GM12875 (cell line): Measurements from ENCODE around the gene USP31.

Experiments used
- H3K4me3 ChIP-seq: one replicate; pipeline ENCODE4 v1.5.1; 2011; ENCODE audit warnings: low read depth, low read length, control low read depth
- CTCF ChIP-seq: IDR thresholded peaks from 2 replicates; pipeline ENCODE4 v1.5.1; 2011; ENCODE audit warnings: low read depth, mild to moderate bottlenecking, control low read depth, inconsistent platforms, low read length, moderate library complexity, borderline replicate concordance; ENCODE audit not compliant: insufficient read depth

USP31 gene, protein sequence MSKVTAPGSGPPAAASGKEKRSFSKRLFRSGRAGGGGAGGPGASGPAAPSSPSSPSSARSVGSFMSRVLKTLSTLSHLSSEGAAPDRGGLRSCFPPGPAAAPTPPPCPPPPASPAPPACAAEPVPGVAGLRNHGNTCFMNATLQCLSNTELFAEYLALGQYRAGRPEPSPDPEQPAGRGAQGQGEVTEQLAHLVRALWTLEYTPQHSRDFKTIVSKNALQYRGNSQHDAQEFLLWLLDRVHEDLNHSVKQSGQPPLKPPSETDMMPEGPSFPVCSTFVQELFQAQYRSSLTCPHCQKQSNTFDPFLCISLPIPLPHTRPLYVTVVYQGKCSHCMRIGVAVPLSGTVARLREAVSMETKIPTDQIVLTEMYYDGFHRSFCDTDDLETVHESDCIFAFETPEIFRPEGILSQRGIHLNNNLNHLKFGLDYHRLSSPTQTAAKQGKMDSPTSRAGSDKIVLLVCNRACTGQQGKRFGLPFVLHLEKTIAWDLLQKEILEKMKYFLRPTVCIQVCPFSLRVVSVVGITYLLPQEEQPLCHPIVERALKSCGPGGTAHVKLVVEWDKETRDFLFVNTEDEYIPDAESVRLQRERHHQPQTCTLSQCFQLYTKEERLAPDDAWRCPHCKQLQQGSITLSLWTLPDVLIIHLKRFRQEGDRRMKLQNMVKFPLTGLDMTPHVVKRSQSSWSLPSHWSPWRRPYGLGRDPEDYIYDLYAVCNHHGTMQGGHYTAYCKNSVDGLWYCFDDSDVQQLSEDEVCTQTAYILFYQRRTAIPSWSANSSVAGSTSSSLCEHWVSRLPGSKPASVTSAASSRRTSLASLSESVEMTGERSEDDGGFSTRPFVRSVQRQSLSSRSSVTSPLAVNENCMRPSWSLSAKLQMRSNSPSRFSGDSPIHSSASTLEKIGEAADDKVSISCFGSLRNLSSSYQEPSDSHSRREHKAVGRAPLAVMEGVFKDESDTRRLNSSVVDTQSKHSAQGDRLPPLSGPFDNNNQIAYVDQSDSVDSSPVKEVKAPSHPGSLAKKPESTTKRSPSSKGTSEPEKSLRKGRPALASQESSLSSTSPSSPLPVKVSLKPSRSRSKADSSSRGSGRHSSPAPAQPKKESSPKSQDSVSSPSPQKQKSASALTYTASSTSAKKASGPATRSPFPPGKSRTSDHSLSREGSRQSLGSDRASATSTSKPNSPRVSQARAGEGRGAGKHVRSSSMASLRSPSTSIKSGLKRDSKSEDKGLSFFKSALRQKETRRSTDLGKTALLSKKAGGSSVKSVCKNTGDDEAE (N-terminal part only)

GRCh38 chr16:23149267-23149992 is at the start of gene USP31:
USP31 (minus strand) TSS chr16:23149452; CDS start chr16:23149270, 182 bp downstream.
- no peak for TF ChIP-seq CTCF

DNA sequence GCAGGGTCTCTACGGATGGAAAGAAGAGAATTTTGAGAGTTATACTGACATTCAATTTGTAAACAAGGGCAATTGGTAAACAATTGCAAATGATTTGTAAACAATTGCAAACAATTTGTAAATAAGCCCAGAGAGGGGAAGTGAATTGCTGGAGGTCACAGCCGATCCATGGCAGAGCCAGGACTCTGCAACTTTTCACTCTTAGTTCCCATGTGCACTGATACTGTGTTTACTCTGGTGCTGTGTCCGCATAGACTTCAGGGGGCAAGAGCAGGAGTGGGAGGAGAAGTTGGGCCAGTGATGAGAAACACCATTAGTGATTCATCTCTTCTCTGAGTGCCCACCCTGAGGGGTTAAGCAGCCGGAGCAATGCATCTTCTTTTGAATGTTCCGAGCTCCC is 47.3 kb upstream of the USP31 start:
- no peak for TF ChIP-seq CTCF
- no peak overlapping the region for H3K4me3 ChIP-seq

More at GRCh38 chr16:23149267-23149992, at the start of gene USP31:
- H3K4me3 ChIP-seq, result peak within 1 kb of the TSS; percentile 61

DNA sequence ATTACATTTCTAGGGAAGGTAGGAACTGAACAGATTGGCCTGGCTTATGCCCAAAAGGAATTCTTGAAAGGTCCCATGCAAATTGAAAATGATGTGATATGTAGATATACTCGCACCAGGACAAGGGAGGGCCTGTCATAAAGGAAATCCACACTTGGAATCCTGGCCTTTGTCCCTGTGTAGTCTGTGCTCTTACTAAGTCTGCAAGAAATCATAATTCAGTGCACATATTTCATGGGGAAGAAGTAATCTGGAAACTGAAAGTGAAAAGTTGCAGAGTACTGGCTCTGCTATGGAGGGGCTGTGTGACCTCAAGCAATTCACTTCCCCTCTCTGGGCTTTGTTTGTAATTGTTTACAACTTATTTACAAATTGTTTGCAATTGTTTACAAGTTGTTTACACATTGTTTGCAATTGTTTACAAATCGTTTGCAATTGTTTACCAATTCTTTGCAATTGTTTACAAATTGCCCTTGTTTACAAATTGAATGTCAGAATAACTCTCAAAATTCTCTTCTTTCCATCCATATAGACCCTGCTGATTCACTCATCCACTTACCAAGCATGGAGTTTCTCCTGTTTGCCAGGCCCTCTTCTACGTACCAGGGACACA is 46.2 kb upstream of the USP31 start:
- TF ChIP-seq CTCF, result no peak
- H3K4me3 ChIP-seq, result no peak overlapping the region

DNA sequence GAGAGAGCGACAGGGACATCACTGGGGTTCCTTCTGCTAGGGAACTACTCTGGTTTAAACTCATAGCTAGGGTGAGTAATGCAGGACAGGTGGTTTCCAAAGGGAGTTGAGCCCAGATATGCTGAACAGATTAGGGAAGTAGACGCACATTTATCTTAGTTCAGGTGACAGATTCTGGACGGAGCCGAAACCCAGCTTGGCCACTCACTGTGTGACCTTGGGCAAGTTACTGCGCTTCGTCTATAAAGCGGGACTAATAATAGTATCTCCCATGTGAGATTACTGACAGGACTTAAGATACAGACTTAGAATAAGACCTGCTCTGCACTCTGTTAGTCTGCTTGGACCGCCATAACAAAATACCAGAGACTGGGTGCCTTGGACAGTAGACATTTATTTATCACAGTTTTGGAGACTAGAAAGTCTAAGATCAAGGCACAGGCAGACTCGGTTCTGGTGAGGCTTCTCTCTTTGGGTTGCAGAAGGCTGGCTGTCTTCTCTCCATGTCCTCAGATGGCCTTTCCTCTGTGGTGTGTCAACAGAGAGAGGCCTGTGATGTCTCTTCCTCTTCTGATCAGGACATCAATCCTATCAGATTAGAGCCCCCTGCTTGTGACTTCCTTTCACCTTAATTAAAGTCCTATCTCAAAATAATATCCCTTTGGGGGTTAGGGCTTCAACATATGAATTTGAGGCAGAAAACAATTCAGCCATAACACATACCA is 45.4 kb upstream of the USP31 start:
- no peak for TF ChIP-seq CTCF
- H3K4me3 ChIP-seq, result no peak overlapping the region

DNA sequence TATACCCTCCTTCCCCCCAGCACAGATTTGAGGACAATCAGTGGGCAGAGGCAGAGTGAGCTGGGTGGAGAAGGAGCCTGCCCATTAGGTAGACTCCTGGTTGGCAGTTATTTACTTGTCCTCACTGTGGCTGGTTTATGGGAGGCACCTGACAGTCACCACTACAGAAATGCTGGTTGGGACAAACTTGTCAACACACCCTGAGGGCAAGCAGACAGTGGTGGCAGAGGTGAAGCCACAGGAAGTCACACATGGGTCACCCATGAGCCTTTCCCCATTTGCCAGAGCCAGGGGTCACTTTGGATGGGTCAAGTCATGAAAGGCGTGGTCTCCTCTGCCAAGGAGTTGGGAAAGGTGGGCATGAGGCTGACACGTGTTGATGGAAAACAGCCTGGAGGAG is 39.7 kb upstream of the USP31 start:
- H3K4me3 ChIP-seq, result no peak overlapping the region
- TF ChIP-seq CTCF, result no peak
